Fibroblast of upper back skin (primary cell): ENCODE measurements around the gene CGNL1.

Experiments
- DNase-seq: peaks from one replicate; pipeline ENCODE4 v3.0.0-alpha.2; 2013

The CGNL1 gene

GRCh38 chr15:57458356-57458781 is 82.1 kb downstream of the CGNL1 start:
- no peak for DNase-seq

DNA sequence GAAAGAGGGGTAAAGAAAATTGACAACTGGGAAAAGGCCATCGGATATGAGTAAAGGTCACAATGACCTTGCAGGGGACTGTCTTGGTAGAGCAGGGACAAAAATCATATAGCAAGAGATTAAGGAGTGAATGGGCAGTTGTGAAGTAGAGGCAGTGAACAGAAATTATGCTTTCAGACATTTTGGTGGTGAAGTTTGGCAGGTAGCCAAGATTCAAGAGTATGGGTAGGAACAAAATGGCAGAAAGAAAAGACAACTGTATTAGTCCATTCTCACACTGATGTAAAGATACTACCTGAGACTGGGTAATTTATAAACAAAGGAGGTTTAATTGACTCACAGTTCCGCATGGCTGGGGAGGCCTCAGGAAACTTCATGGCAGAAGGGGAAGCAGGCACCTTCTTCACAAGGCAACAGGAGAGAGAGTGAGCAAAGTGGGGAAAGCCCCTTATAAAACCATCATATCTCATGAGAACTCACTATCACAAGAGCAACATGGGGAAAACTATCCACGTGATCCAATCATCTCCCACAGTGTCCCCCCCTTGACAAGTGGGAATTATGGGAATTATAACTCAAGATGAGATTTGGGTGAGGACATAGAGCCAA is 84.0 kb downstream of the CGNL1 start:
- DNase-seq: no peak

DNA sequence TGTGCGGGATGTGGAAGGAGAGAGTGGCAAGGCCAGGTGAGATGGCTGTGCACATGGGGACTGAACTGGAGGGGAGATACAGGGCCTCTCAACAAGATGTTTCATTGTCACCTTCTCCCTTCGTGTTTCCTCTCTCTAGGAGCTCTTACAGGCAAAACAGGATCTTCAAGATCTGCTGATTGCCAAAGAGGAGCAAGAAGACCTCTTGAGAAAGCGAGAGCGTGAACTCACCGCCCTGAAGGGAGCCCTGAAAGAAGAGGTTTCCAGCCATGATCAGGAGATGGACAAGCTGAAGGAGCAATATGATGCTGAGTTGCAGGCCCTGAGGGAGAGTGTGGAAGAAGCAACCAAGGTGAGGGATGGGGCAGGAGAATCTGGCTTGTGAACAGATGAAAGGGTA is 85.2 kb downstream of the CGNL1 start:
- DNase-seq: no peak

- peak; percentile 3 for DNase-seq
Measured at GRCh38 chr15:57462381-57462780, 86.1 kb downstream of the CGNL1 start.

- no peak for DNase-seq
Measured at GRCh38 chr15:57463360-57463759, 87.1 kb downstream of the CGNL1 start.

DNA sequence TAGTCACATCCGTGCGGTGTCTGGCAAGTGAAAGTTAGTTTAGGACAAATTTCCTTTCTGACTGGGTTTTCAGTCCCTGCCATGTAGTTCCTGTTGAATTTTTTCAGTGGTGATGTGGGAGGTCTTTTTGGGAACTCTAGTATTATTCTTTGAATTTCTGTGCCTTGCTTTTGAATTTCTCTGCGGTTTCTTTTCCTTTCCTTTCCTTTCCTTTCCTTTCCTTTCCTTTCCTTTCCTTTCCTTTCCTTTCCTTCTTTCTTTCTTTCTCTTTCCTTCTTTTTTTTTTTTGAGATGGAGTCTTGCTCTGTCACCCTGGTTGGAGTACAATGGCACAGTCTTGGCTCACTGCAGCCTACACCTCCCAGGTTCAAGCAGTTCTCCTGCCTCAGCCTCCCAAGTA is 88.2 kb downstream of the CGNL1 start:
- no peak for DNase-seq

DNA sequence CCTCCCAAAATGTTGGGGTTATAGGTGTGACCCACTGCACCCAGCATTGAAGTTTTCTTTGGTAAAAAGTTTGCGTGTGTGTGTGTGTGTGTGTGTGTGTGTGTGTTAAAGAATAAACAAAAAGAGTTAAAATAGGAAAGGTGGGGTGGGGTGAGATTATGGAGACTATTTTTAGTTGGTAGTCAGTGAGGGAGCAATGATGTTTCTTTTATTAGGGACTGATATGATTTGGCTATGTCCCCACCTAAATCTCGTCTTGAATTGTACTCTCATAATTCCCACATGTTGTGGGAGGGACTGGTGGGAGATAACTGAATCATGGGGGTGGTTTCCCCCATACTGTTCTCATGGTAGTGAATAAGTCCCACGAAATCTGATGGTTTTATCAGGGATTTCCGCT is 92.2 kb downstream of the CGNL1 start:
- no peak for DNase-seq

- no peak for DNase-seq
Measured at GRCh38 chr15:57470543-57470942, 94.2 kb downstream of the CGNL1 start.

DNA sequence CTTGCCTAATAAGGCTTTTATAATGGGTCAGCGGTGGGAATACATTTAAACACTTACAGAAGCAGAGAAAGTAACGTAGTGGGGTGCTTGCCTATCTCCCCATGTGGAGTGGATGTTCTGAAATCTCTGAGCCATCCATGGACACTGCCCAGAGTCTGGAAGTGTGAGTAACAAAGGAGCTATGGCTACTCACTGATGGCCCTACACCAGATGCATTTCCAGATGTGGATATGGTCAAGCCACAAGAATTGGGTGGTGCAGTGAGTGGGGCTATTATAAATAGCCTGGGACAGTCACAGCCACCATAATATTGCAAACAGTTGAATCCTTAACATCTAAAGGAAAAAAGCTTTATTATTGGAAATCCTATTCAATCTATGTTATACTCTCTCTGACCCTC is 96.6 kb downstream of the CGNL1 start:
- DNase-seq: peak; percentile 16

DNA sequence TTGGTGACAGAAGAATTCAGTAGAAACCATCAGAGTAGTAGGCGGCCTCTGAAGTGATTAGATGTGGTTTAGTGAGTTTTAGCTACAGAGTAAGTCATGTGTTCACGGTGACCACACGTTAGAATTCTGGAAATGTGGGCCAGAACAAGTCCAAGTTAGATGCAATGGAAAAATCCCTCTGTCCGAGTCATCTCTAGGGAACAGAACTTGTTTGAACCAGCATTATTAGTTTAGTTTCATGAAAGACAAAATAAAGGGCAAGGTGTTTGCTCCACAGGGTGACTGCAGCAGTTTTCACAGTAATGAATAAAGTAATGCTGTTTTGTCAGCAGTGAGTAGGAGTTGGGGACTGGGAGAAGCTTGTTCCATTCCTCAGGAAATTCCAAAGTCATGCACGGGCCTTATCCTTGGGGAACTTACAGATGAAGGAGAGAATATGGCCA is 100.2 kb downstream of the CGNL1 start:
- peak; percentile 67 for DNase-seq

GRCh38 chr15:57477736-57478522 is 101.6 kb downstream of the CGNL1 start:
- DNase-seq: no peak

DNA sequence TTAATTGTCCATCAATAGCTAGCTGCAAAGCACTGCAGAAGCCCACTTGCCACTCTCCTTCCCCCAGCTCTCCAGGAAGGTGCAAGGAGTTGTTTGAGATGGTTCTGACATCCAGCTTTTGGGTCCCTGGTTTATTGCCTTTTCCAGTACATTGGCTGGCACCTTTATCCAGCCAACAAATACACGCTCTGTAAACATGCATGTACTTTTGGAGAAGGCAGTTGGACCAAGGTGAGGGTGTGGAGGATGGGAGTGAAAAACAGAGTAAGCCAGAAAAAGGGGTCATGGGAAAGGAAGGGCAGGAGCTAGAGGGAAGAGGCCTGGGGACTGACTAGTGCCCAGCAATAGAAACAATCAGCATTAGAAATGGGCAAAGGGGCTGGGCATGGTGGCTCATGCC is 102.7 kb downstream of the CGNL1 start:
- no peak for DNase-seq

DNA sequence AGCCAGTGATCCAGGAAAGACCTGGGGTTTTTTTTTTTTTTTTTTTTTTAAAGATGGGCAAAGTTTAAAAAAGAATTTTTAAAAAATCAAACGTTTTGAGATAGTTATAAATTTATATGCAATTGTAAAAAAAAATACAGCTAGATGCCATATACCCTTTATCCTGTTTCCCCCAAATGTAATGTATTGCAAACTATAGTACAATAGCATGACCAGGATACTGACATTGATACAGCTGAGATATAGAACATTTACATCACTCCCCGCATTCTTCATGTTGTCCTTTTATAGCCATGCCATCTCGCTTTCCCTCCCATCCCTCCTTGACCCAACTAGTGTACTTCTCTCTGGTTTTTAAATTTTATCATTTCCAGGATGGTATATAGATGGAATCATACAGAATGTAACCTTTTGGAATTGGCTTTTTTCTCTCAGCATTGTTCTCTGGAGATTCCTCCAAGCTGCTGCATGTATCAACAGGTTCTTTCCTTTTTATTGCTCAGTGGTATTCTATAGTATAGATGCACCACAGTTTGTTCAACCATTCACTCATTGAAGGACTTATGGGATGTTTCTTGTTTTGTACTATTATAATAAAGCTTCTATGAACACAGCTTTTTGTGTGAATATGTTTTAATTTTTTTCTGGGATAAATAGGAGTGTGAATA is 104.9 kb downstream of the CGNL1 start:
- DNase-seq: no peak

DNA sequence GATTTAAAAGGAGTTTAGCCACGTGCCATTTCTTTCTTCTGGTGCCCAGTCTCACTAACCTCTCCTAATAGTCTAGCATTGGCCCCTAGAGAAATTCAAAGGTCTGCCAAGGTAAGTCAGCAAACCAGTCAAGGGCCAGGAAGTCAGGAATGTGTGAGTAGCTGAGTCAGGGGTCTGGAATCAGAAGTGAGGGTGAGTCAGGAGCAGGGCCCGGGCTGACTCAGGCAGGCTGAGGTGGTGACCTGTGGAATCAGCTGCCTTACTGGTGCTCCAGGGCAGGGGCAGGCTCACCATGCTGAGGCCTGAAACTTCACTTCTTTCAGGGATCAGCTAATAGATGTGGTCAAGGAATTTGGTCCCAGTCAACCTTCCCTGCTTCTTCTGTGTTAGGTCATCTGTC is 109.6 kb downstream of the CGNL1 start:
- DNase-seq: peak; percentile 86

DNA sequence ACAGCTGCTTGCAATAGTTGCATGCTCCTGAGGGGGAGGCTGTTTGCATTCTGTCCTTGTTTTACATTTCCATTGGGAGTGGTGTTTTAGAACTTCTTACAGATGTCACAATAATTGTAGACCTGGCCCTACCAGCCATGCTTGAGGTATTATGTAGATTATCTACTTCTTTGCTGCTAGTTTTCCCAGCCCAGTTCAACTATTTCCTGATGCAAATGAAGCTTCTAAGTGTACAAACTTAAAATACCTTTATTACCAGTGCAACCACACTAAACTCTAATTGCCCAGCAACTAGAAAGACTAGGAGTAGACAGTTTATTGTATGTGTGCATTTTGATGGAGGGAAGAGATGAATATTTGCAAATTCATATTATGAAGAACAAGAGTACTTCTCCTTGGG is 110.5 kb downstream of the CGNL1 start:
- DNase-seq: no peak

- DNase-seq: no peak
Measured at GRCh38 chr15:57489122-57489521, 112.8 kb downstream of the CGNL1 start.

DNA sequence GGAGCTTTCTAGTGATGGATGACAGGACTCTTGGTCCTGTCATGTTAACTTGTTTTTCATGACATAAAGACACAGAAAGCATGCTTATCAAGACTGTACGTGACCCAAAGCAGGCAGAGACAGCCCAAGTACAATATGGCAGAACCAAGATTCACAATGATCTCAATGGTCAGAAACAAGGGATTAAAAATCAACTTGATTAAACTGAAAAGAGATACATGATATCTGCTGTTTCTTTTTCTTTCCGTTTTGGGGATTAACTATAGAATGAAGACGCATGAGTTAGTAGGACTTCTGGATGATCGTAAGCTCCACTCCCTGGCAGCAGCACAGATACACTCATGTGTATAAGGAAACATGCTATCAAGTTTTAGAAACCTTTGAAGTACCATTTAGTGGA is 117.0 kb downstream of the CGNL1 start:
- no peak for DNase-seq

DNA sequence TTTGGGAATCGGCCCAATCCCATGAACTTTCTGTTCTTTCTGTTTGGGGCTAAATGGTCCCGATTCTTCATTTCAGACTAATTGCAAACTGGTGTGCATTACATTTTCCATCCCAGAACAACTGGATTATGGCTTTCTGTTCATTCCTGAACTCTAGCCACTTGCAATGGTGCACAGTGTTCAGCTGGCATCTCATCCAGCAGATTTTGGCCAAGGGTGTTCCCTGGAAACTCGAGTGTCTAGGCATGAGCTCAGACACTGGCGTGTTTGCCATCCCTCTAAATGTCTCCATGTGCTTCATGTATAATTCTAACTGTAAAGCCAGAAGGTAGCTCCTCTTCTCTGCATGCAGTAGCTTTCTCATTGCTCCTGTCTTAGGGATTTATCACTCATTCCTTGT is 118.3 kb downstream of the CGNL1 start:
- no peak for DNase-seq

DNA sequence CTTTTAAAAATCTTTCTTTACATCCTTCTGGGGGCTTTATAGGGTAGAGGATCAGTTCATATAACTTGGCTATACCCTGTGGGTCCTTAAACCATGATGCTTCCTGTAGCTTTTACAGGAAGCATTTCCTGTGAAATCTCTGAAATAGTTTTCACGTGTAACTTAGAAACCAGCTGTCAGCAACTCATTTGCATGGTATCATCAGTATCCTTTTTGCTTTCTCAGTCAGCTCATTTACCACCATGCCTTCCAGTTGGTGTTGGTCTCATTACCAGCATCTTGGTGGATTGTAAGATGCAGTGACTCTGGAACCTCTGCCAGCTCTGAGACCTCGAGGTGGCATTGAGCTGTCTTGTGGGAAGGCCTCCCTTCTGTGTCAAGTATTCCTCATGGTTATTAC is 118.7 kb downstream of the CGNL1 start:
- DNase-seq: no peak

GRCh38 chr15:57495554-57496165 is 119.4 kb downstream of the CGNL1 start:
- DNase-seq: no peak

DNA sequence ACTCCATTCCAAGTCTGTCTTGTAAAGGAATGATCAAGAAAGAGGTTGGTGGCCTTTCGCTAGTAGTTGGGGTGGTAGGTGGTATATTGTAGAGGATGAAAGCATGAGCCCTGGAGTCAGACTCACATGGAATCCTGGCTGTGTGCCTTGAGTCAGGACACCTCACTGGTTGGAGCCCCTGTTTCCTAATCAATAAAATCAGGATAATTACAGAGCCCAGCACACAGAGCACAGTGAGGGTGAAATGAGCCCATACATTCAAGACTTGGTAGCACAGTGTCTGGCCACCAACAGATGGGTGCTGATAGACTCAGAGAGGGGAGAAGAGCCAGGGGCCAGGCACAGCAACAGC is 120.3 kb downstream of the CGNL1 start:
- DNase-seq: no peak

GRCh38 chr15:57496946-57497869 is 120.9 kb downstream of the CGNL1 start:
- no peak for DNase-seq

- no peak for DNase-seq
Measured at GRCh38 chr15:57500256-57500655, 124.0 kb downstream of the CGNL1 start.
